Measurements from ENCODE around the gene RCVRN. TPM values are rescaled to one million over a fixed set of nuclear protein-coding genes. Genes with fewer than 3 reads are reported as not detected.

RCVRN gene
- total and polyA plus RNA-seq, 7 donors = 0.23 TPM; not detected in 6

- no peak for TF ChIP-seq CTCF (IDR thresholded peaks at IDR 0.05)
- Histone ChIP-seq H3K27ac (no peak overlapping the region), H3K4me1 (no peaks in the 10 kb centered on the region), H3K4me3 (no peak overlapping the region), H3K36me3 (ENCODE audit: insufficient read depth in 1 of 2, low read depth in 1 of 2) (no peaks in the 10 kb centered on the region), H3K9me3 (no peaks in the 10 kb centered on the region), H3K27me3 (ENCODE audit: insufficient read depth in 3 of 3, low read length in 2 of 3) (peaks cover 0 to 11% (median 2%) of the 10 kb centered on the region in 3 donors)
- intact Hi-C loops (cut with DNase I) = no loop called here
- no peak for ATAC-seq
- DNase-seq = no peak
- WGBS, 3 donors = 82 to 93% (median 88%) methylated on average over 5 of the region's 5 CpGs
Measured at GRCh38 chr17:9913476-9913875, 8.4 kb upstream of the RCVRN start.

- H3K4me1 ChIP-seq = no peaks in the 10 kb centered on the region
- intact Hi-C loops (cut with DNase I) = no loop called here
- ATAC-seq = no peak
- H3K27ac ChIP-seq = no peak overlapping the region
- H3K27me3 ChIP-seq (ENCODE audit: insufficient read depth in 3 of 3, low read length in 2 of 3) = peaks cover 0 to 15% (median 2%) of the 10 kb centered on the region in 3 donors
- H3K36me3 ChIP-seq (ENCODE audit: insufficient read depth in 1 of 2, low read depth in 1 of 2) = no peaks in the 10 kb centered on the region
- TF ChIP-seq CTCF (IDR thresholded peaks at IDR 0.05) = no peak
- 43 to 63% (median 46%) methylated on average over 18 of the region's 18 CpGs for WGBS, 3 donors
- H3K9me3 ChIP-seq = no peaks in the 10 kb centered on the region
- no peak for DNase-seq
- no peak overlapping the region for H3K4me3 ChIP-seq
Measured at GRCh38 chr17:9912121-9913099, 7.3 kb upstream of the RCVRN start.

GRCh38 chr17:9911089-9911488 is 6.0 kb upstream of the RCVRN start:
- DNase-seq (no peak), ATAC-seq (no peak)
- no peaks in the 10 kb centered on the region for H3K4me1 ChIP-seq
- no peaks in the 10 kb centered on the region for H3K9me3 ChIP-seq
- TF ChIP-seq CTCF (IDR thresholded peaks at IDR 0.05) = no peak
- H3K27ac ChIP-seq = no peak overlapping the region
- WGBS, 3 donors = 72 to 74% (median 73%) methylated on average over 12 of the region's 12 CpGs
- no peaks in the 10 kb centered on the region for H3K36me3 ChIP-seq (ENCODE audit: insufficient read depth in 1 of 2, low read depth in 1 of 2)
- intact Hi-C loops (cut with DNase I) = no loop called here
- peaks cover 0 to 18% (median 2%) of the 10 kb centered on the region in 3 donors for H3K27me3 ChIP-seq (ENCODE audit: insufficient read depth in 3 of 3, low read length in 2 of 3)
- no peak overlapping the region for H3K4me3 ChIP-seq

- Histone ChIP-seq H3K36me3 (ENCODE audit: insufficient read depth in 1 of 2, low read depth in 1 of 2) (no peaks in the 10 kb centered on the region), H3K9me3 (no peaks in the 10 kb centered on the region), H3K27me3 (ENCODE audit: insufficient read depth in 3 of 3, low read length in 2 of 3) (peaks cover 0 to 18% (median 2%) of the 10 kb centered on the region in 3 donors), H3K27ac (no peak overlapping the region), H3K4me3 (no peak overlapping the region), H3K4me1 (no peaks in the 10 kb centered on the region)
- intact Hi-C loops (cut with DNase I) = no loop called here
- DNase-seq (no peak), ATAC-seq (no peak)
- no peak for TF ChIP-seq CTCF (IDR thresholded peaks at IDR 0.05)
- 58% methylated on average over 7 of the region's 7 CpGs for WGBS, 3 donors
Measured at GRCh38 chr17:9908649-9909042, 3.6 kb upstream of the RCVRN start.
